ENCODE data around the gene AIMP2. TPM values are rescaled to one million over a fixed set of nuclear protein-coding genes. Genes with fewer than 3 reads are reported as not detected.
"Not testable (repeated sequence)": the region's sequence is repeated elsewhere in the genome, so short reads cannot be mapped to it uniquely, and the experiment has no call there.

The AIMP2 gene
- total RNA-seq, 4 donors from 2014 or later: 6.4 to 22.5 (median 15.1) TPM

GRCh38 chr7:5997210-5997808 is 11.8 kb upstream of the AIMP2 start:
- H3K4me3 ChIP-seq: no peak overlapping the region
- H3K9me3 ChIP-seq: no peaks in the 10 kb centered on the region
- no peaks in the 10 kb centered on the region for H3K4me1 ChIP-seq
- no peaks in the 10 kb centered on the region for H3K36me3 ChIP-seq
- peak overlapping the region in 1 of 2 donors; percentile 31 for H3K27ac ChIP-seq
- peak; percentile 56 to 61 for DNase-seq
- TF ChIP-seq POLR2A (IDR thresholded peaks at IDR 0.05) (no peak), CTCF (IDR thresholded peaks at IDR 0.05) (peak; percentile 60 to 68 (median 68))
- intact Hi-C loops (cut with DNase I; ENCODE audit: low total_unique reads): no loop called here
- no peaks in the 10 kb centered on the region for H3K27me3 ChIP-seq

GRCh38 chr7:6007386-6007785 is 1.7 kb upstream of the AIMP2 start:
- no peak for TF ChIP-seq POLR2A (IDR thresholded peaks at IDR 0.05)
- TF ChIP-seq CTCF (IDR thresholded peaks at IDR 0.05): no peak
- no peak overlapping the region for H3K4me3 ChIP-seq
- intact Hi-C loops (cut with DNase I; ENCODE audit: low total_unique reads): no loop called here
- no peaks in the 10 kb centered on the region for H3K9me3 ChIP-seq
- no peaks in the 10 kb centered on the region for H3K27me3 ChIP-seq
- H3K27ac ChIP-seq: no peak overlapping the region
- H3K36me3 ChIP-seq: no peaks in the 10 kb centered on the region
- H3K4me1 ChIP-seq: no peaks in the 10 kb centered on the region
- DNase-seq: no peak

- intact Hi-C loops (cut with DNase I; ENCODE audit: low total_unique reads); H3K36me3 ChIP-seq: not testable (repeated sequence)
- peak overlapping the region; percentile 72 to 86 for H3K27ac ChIP-seq
Measured at GRCh38 chr7:6007835-6008590, 1.1 kb upstream of the AIMP2 start.

GRCh38 chr7:6010370-6010769 is 1.3 kb downstream of the AIMP2 start:
- H3K27ac ChIP-seq; intact Hi-C loops (cut with DNase I; ENCODE audit: low total_unique reads); H3K4me1 ChIP-seq: not testable (repeated sequence)

More at GRCh38 chr7:6007835-6008590, 1.1 kb upstream of the AIMP2 start:
- H3K9me3 ChIP-seq, H3K4me1 ChIP-seq, DNase-seq, H3K27me3 ChIP-seq: not testable (repeated sequence)
- H3K4me3 ChIP-seq: peak overlapping the region; percentile 59 to 79

GRCh38 chr7:6011541-6011940 is 2.5 kb downstream of the AIMP2 start:
- DNase-seq: no peak
- TF ChIP-seq POLR2A (IDR thresholded peaks at IDR 0.05) (no peak), CTCF (IDR thresholded peaks at IDR 0.05) (no peak)
- intact Hi-C loops (cut with DNase I; ENCODE audit: low total_unique reads): no loop called here
- no peak overlapping the region for H3K27ac ChIP-seq
- H3K4me1 ChIP-seq: peaks cover 0 to 4% of the 10 kb centered on the region in 2 donors
- no peaks in the 10 kb centered on the region for H3K9me3 ChIP-seq
- H3K36me3 ChIP-seq: no peaks in the 10 kb centered on the region
- no peak overlapping the region for H3K4me3 ChIP-seq
- no peaks in the 10 kb centered on the region for H3K27me3 ChIP-seq

More at GRCh38 chr7:6010370-6010769, 1.3 kb downstream of the AIMP2 start:
- not testable (repeated sequence) for H3K4me3 ChIP-seq, DNase-seq, H3K27me3 ChIP-seq, H3K9me3 ChIP-seq, H3K36me3 ChIP-seq

GRCh38 chr7:6012355-6013104 is 3.5 kb downstream of the AIMP2 start:
- no peak for DNase-seq
- Histone ChIP-seq H3K4me1 (peaks cover 0 to 4% of the 10 kb centered on the region in 2 donors), H3K9me3 (no peaks in the 10 kb centered on the region), H3K36me3 (no peaks in the 10 kb centered on the region), H3K27me3 (no peaks in the 10 kb centered on the region), H3K27ac (no peak overlapping the region), H3K4me3 (no peak overlapping the region)
- no peak for TF ChIP-seq CTCF (IDR thresholded peaks at IDR 0.05)
- TF ChIP-seq POLR2A (IDR thresholded peaks at IDR 0.05): no peak
- intact Hi-C loops (cut with DNase I; ENCODE audit: low total_unique reads): no loop called here

Measured in uterus (tissue), 4 donors.